Measurements from ENCODE around the gene FARS2. TPM values are rescaled to one million over a fixed set of nuclear protein-coding genes. Genes with fewer than 3 reads are reported as not detected.

Gene FARS2
- total RNA-seq, 4 donors from 2014 or later = 10.6 to 24.9 (median 15.2) TPM

DNA sequence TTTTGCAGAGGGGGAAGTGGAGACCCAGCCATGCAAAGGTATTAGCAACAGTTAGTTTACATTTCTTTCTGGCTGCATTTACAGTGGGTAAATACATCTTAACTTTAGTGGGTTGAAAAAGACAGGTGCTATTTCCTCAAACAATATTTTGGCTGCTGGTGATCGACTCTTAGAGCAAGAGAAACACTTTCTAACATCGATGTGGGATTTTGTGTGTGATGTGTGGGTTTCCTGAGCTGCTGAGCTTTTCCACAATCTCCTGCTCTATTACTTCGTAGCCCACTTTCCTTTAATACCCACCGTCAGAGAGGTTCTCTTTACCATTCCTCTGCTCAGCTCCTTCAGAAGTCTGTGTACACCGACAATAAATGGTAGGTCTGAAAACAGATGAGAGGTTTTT lies 406.4 kb downstream of the FARS2 start:
- no peaks in the 10 kb centered on the region for H3K36me3 ChIP-seq
- 65% methylated on average over 5 of the region's 5 CpGs for WGBS
- no peak overlapping the region for H3K4me3 ChIP-seq
- H3K9me3 ChIP-seq = no peaks in the 10 kb centered on the region
- TF ChIP-seq POLR2A (IDR thresholded peaks at IDR 0.05; ENCODE audit: low read depth) (no peak), EP300 (IDR thresholded peaks at IDR 0.05) (no peak), POLR2AphosphoS5 (IDR thresholded peaks at IDR 0.05) (no peak)
- TF ChIP-seq, protein P1, sequence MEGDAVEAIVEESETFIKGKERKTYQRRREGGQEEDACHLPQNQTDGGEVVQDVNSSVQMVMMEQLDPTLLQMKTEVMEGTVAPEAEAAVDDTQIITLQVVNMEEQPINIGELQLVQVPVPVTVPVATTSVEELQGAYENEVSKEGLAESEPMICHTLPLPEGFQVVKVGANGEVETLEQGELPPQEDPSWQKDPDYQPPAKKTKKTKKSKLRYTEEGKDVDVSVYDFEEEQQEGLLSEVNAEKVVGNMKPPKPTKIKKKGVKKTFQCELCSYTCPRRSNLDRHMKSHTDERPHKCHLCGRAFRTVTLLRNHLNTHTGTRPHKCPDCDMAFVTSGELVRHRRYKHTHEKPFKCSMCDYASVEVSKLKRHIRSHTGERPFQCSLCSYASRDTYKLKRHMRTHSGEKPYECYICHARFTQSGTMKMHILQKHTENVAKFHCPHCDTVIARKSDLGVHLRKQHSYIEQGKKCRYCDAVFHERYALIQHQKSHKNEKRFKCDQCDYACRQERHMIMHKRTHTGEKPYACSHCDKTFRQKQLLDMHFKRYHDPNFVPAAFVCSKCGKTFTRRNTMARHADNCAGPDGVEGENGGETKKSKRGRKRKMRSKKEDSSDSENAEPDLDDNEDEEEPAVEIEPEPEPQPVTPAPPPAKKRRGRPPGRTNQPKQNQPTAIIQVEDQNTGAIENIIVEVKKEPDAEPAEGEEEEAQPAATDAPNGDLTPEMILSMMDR (IDR thresholded peaks at IDR 0.05) = no peak
- intact Hi-C loops (cut with DNase I) = no loop called here
- peaks cover 12 to 26% (median 23%) of the 10 kb centered on the region in 4 donors for H3K4me1 ChIP-seq
- no peak overlapping the region for H3K27ac ChIP-seq (replicated peaks in 1 of 4)
- H3K27me3 ChIP-seq = no peaks in the 10 kb centered on the region
- no peak for DNase-seq (ENCODE audit: extremely low spot score)

DNA sequence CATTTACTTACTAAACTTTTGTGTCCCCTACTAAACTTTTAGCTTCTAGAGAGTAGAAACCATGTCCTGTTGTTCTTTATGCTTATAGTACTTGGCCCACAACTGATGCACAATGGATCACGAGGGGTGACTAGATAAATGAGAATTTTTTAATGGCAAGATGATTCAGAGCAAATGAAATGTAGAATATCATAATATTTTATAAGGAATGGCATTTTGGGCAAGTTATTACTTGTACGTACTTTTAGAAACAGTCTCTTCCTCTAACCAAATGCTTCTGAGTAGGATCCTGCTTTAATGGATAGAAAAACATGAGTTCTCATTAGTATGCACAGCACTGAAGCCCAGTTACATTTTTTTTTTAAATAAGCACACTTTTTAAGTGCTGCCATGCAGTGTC lies 409.1 kb downstream of the FARS2 start:
- 72% methylated on average over 2 of the region's 2 CpGs for WGBS
- Histone ChIP-seq H3K4me1 (peaks cover 18 to 47% (median 44%) of the 10 kb centered on the region in 4 donors), H3K27me3 (no peaks in the 10 kb centered on the region), H3K27ac (replicated peaks in 1 of 4) (no peak overlapping the region), H3K9me3 (no peaks in the 10 kb centered on the region), H3K36me3 (no peaks in the 10 kb centered on the region), H3K4me3 (no peak overlapping the region)
- intact Hi-C loops (cut with DNase I) = no loop called here
- TF ChIP-seq, protein P1 (IDR thresholded peaks at IDR 0.05) = no peak
- TF ChIP-seq POLR2A (IDR thresholded peaks at IDR 0.05; ENCODE audit: low read depth) (no peak), EP300 (IDR thresholded peaks at IDR 0.05) (no peak), POLR2AphosphoS5 (IDR thresholded peaks at IDR 0.05) (no peak)
- DNase-seq (ENCODE audit: extremely low spot score) = no peak

DNA sequence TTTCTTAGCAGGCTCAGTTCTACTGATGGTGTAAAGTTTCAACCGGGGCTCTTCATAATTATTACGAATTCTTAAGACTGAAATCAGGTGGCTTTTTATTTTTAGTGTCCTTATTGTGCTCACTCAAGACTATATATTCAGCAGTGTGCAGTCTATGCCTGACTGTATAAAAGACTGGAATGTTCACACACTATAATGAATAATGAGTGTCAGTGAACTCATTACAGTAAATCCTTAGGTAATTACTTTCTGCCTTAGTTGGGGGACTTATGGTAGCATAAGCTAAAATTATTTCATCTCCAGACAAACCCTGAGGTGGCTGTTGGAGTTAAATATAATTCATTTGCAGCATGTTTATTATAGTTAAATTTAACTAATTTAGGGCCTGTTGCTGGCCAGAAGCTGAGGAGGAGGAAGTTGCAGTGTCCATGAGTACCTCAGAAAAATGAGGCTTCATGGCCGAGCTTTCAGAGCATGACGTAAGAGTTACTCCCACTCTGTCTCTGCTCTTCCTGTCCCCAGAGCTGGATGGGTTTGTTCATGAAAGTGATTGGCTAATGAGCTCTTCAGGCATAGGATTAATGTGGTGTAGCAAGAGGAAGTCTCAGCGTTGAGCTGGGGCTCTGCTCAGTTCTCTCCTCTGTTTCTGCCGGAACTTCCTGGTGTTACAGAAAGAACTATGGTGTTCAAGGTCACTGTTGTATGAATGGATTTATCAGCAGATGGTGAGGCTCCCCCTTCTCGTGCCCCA lies 409.7 kb downstream of the FARS2 start:
- Histone ChIP-seq H3K36me3 (no peaks in the 10 kb centered on the region), H3K4me1 (peaks cover 18 to 47% (median 44%) of the 10 kb centered on the region in 4 donors), H3K27ac (replicated peaks in 1 of 4) (peak overlapping the region; percentile 74 to 80 (median 78)), H3K9me3 (no peaks in the 10 kb centered on the region), H3K4me3 (no peak overlapping the region), H3K27me3 (no peaks in the 10 kb centered on the region)
- TF ChIP-seq EP300 (IDR thresholded peaks at IDR 0.05) (no peak), POLR2AphosphoS5 (IDR thresholded peaks at IDR 0.05) (no peak), POLR2A (IDR thresholded peaks at IDR 0.05; ENCODE audit: low read depth) (no peak)
- TF ChIP-seq, protein P1 (IDR thresholded peaks at IDR 0.05) = no peak
- DNase-seq (ENCODE audit: extremely low spot score) = no peak
- WGBS = 56% methylated on average over 7 of the region's 7 CpGs
- intact Hi-C loops (cut with DNase I) = no loop called here

DNA sequence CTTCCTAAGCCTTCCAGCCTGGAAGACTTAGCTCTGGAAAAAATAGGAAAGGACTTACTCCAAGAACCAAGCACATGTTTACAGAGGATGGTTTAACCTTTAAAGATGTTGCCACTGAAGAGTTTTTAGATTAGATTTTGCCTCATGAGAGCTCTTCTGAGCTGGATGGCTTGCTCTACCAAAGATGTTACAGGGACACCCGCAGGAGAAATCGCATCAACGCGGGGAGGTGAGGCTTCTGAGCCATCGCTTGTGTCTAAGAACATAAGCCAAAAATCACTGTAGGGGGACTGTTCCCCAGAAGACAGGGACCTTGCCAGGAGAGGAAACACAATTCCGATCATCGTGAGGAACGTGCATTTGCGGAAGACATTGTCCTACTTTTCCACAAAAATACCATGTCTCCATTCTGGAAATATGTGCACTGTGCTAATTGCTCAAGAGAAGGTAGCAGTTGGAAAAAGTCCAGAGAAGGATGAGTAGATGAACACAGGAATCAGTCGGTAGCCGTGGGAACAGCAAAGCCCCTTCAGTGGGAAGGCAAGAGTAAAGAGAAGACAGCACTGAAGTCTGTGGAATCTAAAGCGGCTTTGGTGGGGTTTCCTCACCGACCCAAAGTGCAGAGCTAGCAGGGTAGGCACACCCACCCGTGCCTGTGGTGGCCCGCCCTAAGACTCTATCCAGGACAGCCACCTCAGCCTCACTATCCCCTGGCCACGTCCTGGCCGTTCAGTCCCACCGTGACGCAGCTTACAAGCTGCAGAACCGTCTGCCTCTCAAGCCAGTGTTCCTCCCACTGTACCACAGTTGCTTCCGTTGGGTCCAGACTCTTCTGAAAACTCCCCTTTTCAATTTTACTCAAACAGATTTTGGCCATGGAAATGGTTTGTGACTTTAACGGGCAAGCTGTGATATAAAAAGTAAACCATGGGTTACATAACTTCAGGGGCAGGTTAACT lies 410.6 kb downstream of the FARS2 start:
- 55% methylated on average over 22 of the region's 22 CpGs for WGBS
- Histone ChIP-seq H3K4me3 (peak overlapping the region in 3 of 4 donors; percentile 17 to 21 (median 19)), H3K36me3 (no peaks in the 10 kb centered on the region), H3K27me3 (no peaks in the 10 kb centered on the region), H3K27ac (replicated peaks in 1 of 4) (peak overlapping the region; percentile 74 to 80 (median 78)), H3K4me1 (peaks cover 18 to 47% (median 44%) of the 10 kb centered on the region in 4 donors), H3K9me3 (no peaks in the 10 kb centered on the region)
- intact Hi-C loops (cut with DNase I) = no loop called here
- DNase-seq (ENCODE audit: extremely low spot score) = no peak
- TF ChIP-seq EP300 (IDR thresholded peaks at IDR 0.05) = no peak
- no peak for TF ChIP-seq POLR2A (IDR thresholded peaks at IDR 0.05; ENCODE audit: low read depth)

DNA sequence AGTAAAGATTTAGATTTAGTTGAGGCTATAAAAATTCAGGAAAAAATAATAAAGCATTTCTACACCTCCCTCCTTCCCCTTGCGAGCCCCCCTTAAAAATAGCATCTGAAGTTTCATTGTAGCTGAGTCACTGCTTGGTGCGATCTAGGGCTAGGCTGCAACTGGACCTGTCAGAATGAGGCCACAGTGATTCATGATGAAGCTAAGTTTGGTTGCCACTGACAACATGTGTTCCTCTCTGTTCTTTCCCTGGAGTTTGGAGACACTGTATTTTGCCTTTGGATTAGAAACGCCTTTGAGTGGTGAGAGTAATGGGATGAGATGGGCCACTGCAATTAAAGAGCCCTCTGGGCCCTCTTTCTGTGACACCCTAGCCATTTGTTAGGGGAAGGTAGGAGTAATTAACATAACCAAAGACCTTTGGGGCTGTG lies 411.3 kb downstream of the FARS2 start:
- WGBS = 10% methylated on average over 3 of the region's 3 CpGs
- Histone ChIP-seq H3K27me3 (no peaks in the 10 kb centered on the region), H3K9me3 (no peaks in the 10 kb centered on the region), H3K27ac (replicated peaks in 1 of 4) (peak overlapping the region; percentile 74 to 80 (median 78)), H3K4me1 (peaks cover 18 to 47% (median 44%) of the 10 kb centered on the region in 4 donors), H3K4me3 (peak overlapping the region in 3 of 4 donors; percentile 17 to 21 (median 19)), H3K36me3 (no peaks in the 10 kb centered on the region)
- intact Hi-C loops (cut with DNase I) = no loop called here
- no peak for TF ChIP-seq POLR2A (IDR thresholded peaks at IDR 0.05; ENCODE audit: low read depth)
- peak; percentile 44 to 65 for TF ChIP-seq POLR2AphosphoS5 (IDR thresholded peaks at IDR 0.05)
- DNase-seq (ENCODE audit: extremely low spot score) = no peak
